Endothelial cell of umbilical vein (primary cell): ENCODE results near the gene THSD8. TPM values are rescaled to one million over a fixed set of nuclear protein-coding genes. Genes with fewer than 3 reads are reported as not detected.

Experiments used
- BruUV-seq: library from RNA; stranded (reverse); fragments of 400-500 nt; replicated peaks from 2 replicates; lab custom pipeline; 2021; lab: Mats Ljungman, UMichigan
- CTCF ChIA-PET: fragments of 300-600, 350-600 bp; sonication (Branson Sonifier 250); formaldehyde crosslinking; loops from one replicate; lab custom pipeline; 2021; ENCODE audit warnings: antibody characterized with exemption, inconsistent platforms; lab: Charles Lee
- POLR2A ChIA-PET: fragments of 300-600, 350-600 bp; sonication (Branson Sonifier 250); formaldehyde crosslinking; loops from one replicate; lab custom pipeline; 2021; ENCODE audit warnings: antibody characterized with exemption, inconsistent platforms; lab: Charles Lee
- DNase-seq: peaks from one replicate; pipeline ENCODE4 v3.0.0-alpha.2; 2011; ENCODE audit warnings: low read depth, low spot score
- FAIRE-seq: peaks from 2 replicates; lab custom pipeline; 2011; peaks lifted over from hg19 to GRCh38; lab: Jason Lieb, UNC
- H2AFZ ChIP-seq: 2 replicates; pipeline ENCODE4 v1.6.0; 2012; ENCODE audit warnings: low read depth, low read length, control low read depth, inconsistent platforms
- H3K27ac ChIP-seq: 2 replicates; pipeline ENCODE4 v1.5.1; 2011; ENCODE audit warnings: low read depth, mild to moderate bottlenecking, control low read depth, low read length, moderate library complexity; ENCODE audit not compliant: insufficient read depth
- H3K27me3 ChIP-seq, 2 experiments: 2 replicates each; pipeline versions ENCODE4 v1.6.0 to v1.6.1; 2011; ENCODE audit warnings: low read length in 2 of 2, mixed read lengths in 1 of 2; ENCODE audit not compliant: control insufficient read depth in 2 of 2, insufficient read depth in 2 of 2
- H3K36me3 ChIP-seq, 2 experiments: 2 replicates in 1 of 2; 3 replicates in 1 of 2; pipeline ENCODE4 v1.5.1; 2011; ENCODE audit warnings: low read length in 2 of 2, mild to moderate bottlenecking in 1 of 2, moderate library complexity in 1 of 2; ENCODE audit not compliant: control insufficient read depth in 2 of 2, insufficient read depth in 2 of 2; ENCODE audit errors: extremely low read depth in 1 of 2
- H3K4me1 ChIP-seq: 3 replicates; pipeline ENCODE4 v1.5.1; 2011; ENCODE audit warnings: mild to moderate bottlenecking, low read length; ENCODE audit not compliant: control insufficient read depth, insufficient read depth; ENCODE audit errors: extremely low read depth
- H3K4me2 ChIP-seq: 2 replicates; pipeline ENCODE4 v1.6.1; 2011; ENCODE audit warnings: low read length, control low read depth, mixed read lengths; ENCODE audit not compliant: insufficient read depth
- H3K4me3 ChIP-seq, 3 experiments: fragments of 200-600 bp in 1 of 3; sonication (generic), shearing (Covaris generic) in 1 of 3; replicated peaks in 1 of 3; 2 replicates each; pipeline ENCODE4 v1.5.1; 2011 to 2016; ENCODE audit warnings: control low read depth in 3 of 3, low read length in 3 of 3, mild to moderate bottlenecking in 2 of 3, inconsistent platforms in 1 of 3, low read depth in 1 of 3, moderate library complexity in 1 of 3; ENCODE audit not compliant: insufficient read depth in 1 of 3
- H3K79me2 ChIP-seq: 2 replicates; pipeline ENCODE4 v1.6.0; 2012; ENCODE audit warnings: low read length, inconsistent platforms; ENCODE audit not compliant: control insufficient read depth, insufficient read depth
- H3K9ac ChIP-seq: replicated peaks from 2 replicates; pipeline ENCODE3; 2011; ENCODE audit warnings: low read length, control low read depth; ENCODE audit not compliant: insufficient read depth; ENCODE audit errors: extremely low read depth
- H3K9me1 ChIP-seq: replicated peaks from 3 replicates; pipeline ENCODE4 v1.6.0; 2011; ENCODE audit warnings: mild to moderate bottlenecking, low read length; ENCODE audit not compliant: control insufficient read depth, insufficient read depth; ENCODE audit errors: extremely low read depth
- H3K9me3 ChIP-seq: replicated peaks from 2 replicates; pipeline ENCODE4 v1.5.1; 2012; ENCODE audit warnings: low read length, inconsistent platforms; ENCODE audit not compliant: control insufficient read depth, insufficient read depth
- H4K20me1 ChIP-seq: replicated peaks from 2 replicates; pipeline ENCODE3; 2011; ENCODE audit warnings: mild to moderate bottlenecking, low read length; ENCODE audit not compliant: control insufficient read depth, insufficient read depth; ENCODE audit errors: extremely low read depth
- FOS ChIP-seq: IDR thresholded peaks from 2 replicates; pipeline ENCODE4 v1.6.1; 2011; ENCODE audit warnings: mild to moderate bottlenecking, low read length, moderate library complexity, borderline replicate concordance; ENCODE audit not compliant: insufficient read depth
- GATA2 ChIP-seq: IDR thresholded peaks from 2 replicates; pipeline ENCODE4 v1.7.0; 2011; ENCODE audit warnings: low read depth, mild to moderate bottlenecking, moderate library complexity, mixed read lengths, low read length; ENCODE audit not compliant: insufficient read length, insufficient read depth
- JUN ChIP-seq: IDR thresholded peaks from 2 replicates; pipeline ENCODE4 v1.6.1; 2011; ENCODE audit warnings: borderline replicate concordance, low read depth; ENCODE audit not compliant: insufficient read length, insufficient read depth
- MYC ChIP-seq: IDR thresholded peaks from one replicate; pipeline ENCODE4 v1.6.1; 2011; ENCODE audit warnings: mild to moderate bottlenecking, low read depth, low read length
- POLR2A ChIP-seq: IDR thresholded peaks from 2 replicates; pipeline ENCODE4 v1.6.1; 2012; ENCODE audit warnings: low read depth, mild to moderate bottlenecking, control low read depth, low read length
- POLR2AphosphoS5 ChIP-seq: IDR thresholded peaks from 2 replicates; pipeline ENCODE4 v1.6.1; 2012; ENCODE audit warnings: low read depth, mild to moderate bottlenecking, control low read depth, low read length, moderate library complexity; ENCODE audit not compliant: insufficient read depth
- dilution Hi-C: fragments of 300-500 bp; cut with MboI; formaldehyde crosslinking; loops from one replicate; pipeline ENCODE4 v1.15.0; 2019; ENCODE audit warnings: low sequenced_read_pairs; ENCODE audit not compliant: extremely low pct_ligation_motif_present
- intact Hi-C: fragments of 100-400 bp; cut with micrococcal nuclease; formaldehyde crosslinking; loops from one replicate; pipeline ENCODE4 v1.10.0; 2022
- polyA plus RNA-seq, 4 experiments: library from polyadenylated mRNA; depleted of rRNA in 3 of 4; stranded (reverse) in 3 of 4; unstranded in 1 of 4; fragments of >200 nt; gene quantifications; 2 replicates each; pipeline versions ENCODE4 v1.2.1 to v1.2.3, GENCODE V29; 2011 to 2012; ENCODE audit warnings: missing spikeins in 1 of 4
- total RNA-seq: library from RNA; stranded (reverse); gene quantifications from 2 replicates; pipeline ENCODE4 v1.2.3, GENCODE V29; 2021
- TF ChIP-seq, protein P1 (sequence below): IDR thresholded peaks from 2 replicates; pipeline ENCODE4 v1.6.1; 2011; ENCODE audit not compliant: insufficient read depth, insufficient read length
- TF ChIP-seq, protein P2 (sequence below), 2 donors: IDR thresholded peaks; 1 replicate in 1 of 2; 2 replicates in 1 of 2; pipeline ENCODE4 v1.5.1; 2011; ENCODE audit warnings: low read length in 2 of 2, mild to moderate bottlenecking in 2 of 2, moderate library complexity in 2 of 2, control low read depth in 1 of 2, inconsistent platforms in 1 of 2, low read depth in 1 of 2; ENCODE audit not compliant: insufficient read depth in 1 of 2; ENCODE audit errors: extremely low read depth in 1 of 2

Gene THSD8
- total and polyA plus RNA-seq, 2 donors (not counting 3 experiments of a cell fraction or from before 2014, with no cell fraction given), result 15.9 TPM; not detected in 1

DNA sequence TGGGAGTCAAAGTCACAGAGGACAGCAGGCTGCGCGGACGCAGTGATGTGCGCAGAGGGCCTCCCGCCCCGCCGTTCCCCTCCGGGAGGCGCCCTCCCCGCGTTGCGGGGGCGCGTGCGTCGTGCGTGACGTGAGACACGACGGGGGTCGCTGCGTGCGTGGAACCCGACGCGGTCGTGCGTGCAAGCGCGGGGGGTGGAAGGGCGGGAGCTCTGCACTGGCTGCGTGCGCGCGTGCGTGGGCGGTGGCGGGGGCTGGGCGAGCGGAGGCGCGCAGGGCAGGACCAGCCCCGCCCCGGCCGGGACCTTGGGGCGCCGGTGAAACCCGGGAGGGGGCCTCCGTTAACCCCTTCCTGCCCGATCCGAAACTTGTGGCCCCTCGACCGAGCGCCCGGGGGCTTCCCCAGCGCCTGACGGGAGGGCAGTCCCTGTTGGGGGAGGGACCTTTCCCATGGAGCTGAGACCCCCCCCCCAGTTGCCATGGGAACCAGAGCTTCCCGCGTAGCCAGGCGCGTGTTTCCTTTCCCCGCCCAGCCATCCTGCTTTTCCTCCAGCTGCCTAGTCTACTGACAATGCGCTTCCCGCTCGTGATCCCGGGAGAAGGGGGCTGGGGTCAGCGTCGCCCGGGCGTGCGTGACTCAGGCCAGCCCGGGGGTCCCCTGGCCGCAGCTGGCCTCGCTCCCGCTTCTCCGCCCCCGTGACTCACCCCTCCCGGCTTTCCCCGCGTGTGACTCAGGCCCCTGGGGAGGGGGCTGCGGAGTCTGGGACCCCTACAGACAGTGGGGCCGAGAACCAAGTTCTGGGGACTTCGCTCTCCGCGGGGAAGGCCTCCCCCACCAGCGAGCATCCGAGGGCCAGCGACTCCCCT lies 19.2 kb upstream of the THSD8 start:
- TF ChIP-seq, protein P1, sequence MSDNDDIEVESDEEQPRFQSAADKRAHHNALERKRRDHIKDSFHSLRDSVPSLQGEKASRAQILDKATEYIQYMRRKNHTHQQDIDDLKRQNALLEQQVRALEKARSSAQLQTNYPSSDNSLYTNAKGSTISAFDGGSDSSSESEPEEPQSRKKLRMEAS, result peak; percentile 77
- TF ChIP-seq FOS (peak; percentile 89), POLR2A (no peak), MYC (no peak), JUN (peak; percentile 40), POLR2AphosphoS5 (peak; percentile 81), GATA2 (no peak)
- TF ChIP-seq, protein P2, sequence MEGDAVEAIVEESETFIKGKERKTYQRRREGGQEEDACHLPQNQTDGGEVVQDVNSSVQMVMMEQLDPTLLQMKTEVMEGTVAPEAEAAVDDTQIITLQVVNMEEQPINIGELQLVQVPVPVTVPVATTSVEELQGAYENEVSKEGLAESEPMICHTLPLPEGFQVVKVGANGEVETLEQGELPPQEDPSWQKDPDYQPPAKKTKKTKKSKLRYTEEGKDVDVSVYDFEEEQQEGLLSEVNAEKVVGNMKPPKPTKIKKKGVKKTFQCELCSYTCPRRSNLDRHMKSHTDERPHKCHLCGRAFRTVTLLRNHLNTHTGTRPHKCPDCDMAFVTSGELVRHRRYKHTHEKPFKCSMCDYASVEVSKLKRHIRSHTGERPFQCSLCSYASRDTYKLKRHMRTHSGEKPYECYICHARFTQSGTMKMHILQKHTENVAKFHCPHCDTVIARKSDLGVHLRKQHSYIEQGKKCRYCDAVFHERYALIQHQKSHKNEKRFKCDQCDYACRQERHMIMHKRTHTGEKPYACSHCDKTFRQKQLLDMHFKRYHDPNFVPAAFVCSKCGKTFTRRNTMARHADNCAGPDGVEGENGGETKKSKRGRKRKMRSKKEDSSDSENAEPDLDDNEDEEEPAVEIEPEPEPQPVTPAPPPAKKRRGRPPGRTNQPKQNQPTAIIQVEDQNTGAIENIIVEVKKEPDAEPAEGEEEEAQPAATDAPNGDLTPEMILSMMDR (IDR thresholded peaks at IDR 0.05; ENCODE audit: extremely low read depth in 1 of 2, insufficient read depth in 1 of 2, low read depth in 1 of 2, low read length in 2 of 2), result peak in 1 of 2 donors; percentile 11
- Histone ChIP-seq H3K27me3 (no peaks in the 10 kb centered on the region), H3K79me2 (no peaks in the 10 kb centered on the region), H2AFZ (peak overlapping the region; percentile 40), H3K4me1 (peaks cover 25% of the 10 kb centered on the region), H3K4me2 (peak overlapping the region; percentile 6), H4K20me1 (no peaks in the 10 kb centered on the region), H3K4me3 (peak overlapping the region in 2 of 3 experiments; percentile 2 to 39), H3K9ac (peak overlapping the region; percentile 52), H3K9me3 (no peaks in the 10 kb centered on the region), H3K9me1 (no peaks in the 10 kb centered on the region), H3K27ac (peak overlapping the region; percentile 50), H3K36me3 (no peaks in the 10 kb centered on the region)
- dilution Hi-C loops, result no loop called here
- peak; percentile 96 for DNase-seq
- FAIRE-seq, result peak; percentile 93
- intact Hi-C loops, result loop anchor here (1.0 to 10.0 kb wide), 3 partner anchors 9 to 320 kb away; partner anchors contain the start of genes CALR, FARSA, JUNB and LYL1
- BruUV-seq, result no TSS peak
- CTCF ChIA-PET, result interaction anchor here (0.7 to 1.2 kb wide), 6 partner anchors 10 to 52 kb away, joined by 3 to 21 read pairs (median 4); partner anchors contain the start of genes JUNB and RTBDN
- POLR2A ChIA-PET, result interaction anchor here (2.8 kb wide), 1 partner anchor 10 kb away, joined by 73 read pairs; the partner anchor contains the start of gene JUNB
